OCI-LY1 (cell line): Measurements from ENCODE around the gene MRRF.

Experiments
- CTCF ChIP-seq: fragments of 200-600 bp; sonication (generic), shearing (Covaris generic); IDR thresholded peaks from 2 replicates; pipeline ENCODE4 v1.5.1; 2017; ENCODE audit warnings: mild to moderate bottlenecking, antibody characterized with exemption, low read length, moderate library complexity, mixed read lengths
- EZH2 ChIP-seq: fragments of 200-600 bp; sonication (generic), shearing (Covaris generic); IDR thresholded peaks from 2 replicates; pipeline ENCODE4 v1.8.0; 2017; ENCODE audit warnings: borderline replicate concordance, mixed run types, mild to moderate bottlenecking, antibody characterized with exemption, low read length, moderate library complexity, mixed read lengths

- no peak for TF ChIP-seq CTCF
- TF ChIP-seq EZH2: no peak
Measured at GRCh38 chr9:122368642-122369041, 104.0 kb downstream of the MRRF start.
